Prostate gland (tissue), 2 donors: ENCODE data around the gene IPO13. TPM values are rescaled to one million over a fixed set of nuclear protein-coding genes. Genes with fewer than 3 reads are reported as not detected.

Source experiments
- DNase-seq: peaks from one replicate; pipeline ENCODE4 v3.0.0-alpha.2; 2019; ENCODE audit warnings: low spot score
- H3K27ac ChIP-seq, 2 donors: fragments of 200-600 bp; sonication (generic); 2 replicates each; pipeline ENCODE4 v1.5.1; 2017 to 2019
- H3K27me3 ChIP-seq: fragments of 200-600 bp; sonication (generic); replicated peaks from 2 replicates; pipeline ENCODE4 v1.5.1; 2019; ENCODE audit not compliant: insufficient read depth
- H3K36me3 ChIP-seq, 2 donors: fragments of 200-600 bp; sonication (generic); 1 replicate in 1 of 2; 2 replicates in 1 of 2; pipeline versions ENCODE4 v1.5.1 to v1.8.1; 2017 to 2019
- H3K4me1 ChIP-seq: fragments of 200-600 bp; sonication (generic); replicated peaks from 2 replicates; pipeline ENCODE4 v1.5.1; 2019
- H3K4me3 ChIP-seq, 2 donors: fragments of 200-600 bp; sonication (generic); 2 replicates each; pipeline ENCODE4 v1.5.1; 2017 to 2019
- H3K9me3 ChIP-seq: fragments of 200-600 bp; sonication (generic); 2 replicates; pipeline ENCODE4 v1.5.1; 2017
- CTCF ChIP-seq, 4 experiments: fragments of 200-600 bp in 2 of 4; fragments of 450-650 bp in 2 of 4; sonication (generic) in 2 of 4; IDR thresholded peaks; 1 replicate in 3 of 4; 2 replicates in 1 of 4; pipeline ENCODE4 v1.5.1; 2016 to 2019; ENCODE audit warnings: antibody characterized with exemption in 4 of 4, mild to moderate bottlenecking in 2 of 4, moderate library complexity in 2 of 4
- POLR2A ChIP-seq: fragments of 450-650 bp; IDR thresholded peaks from one replicate; pipeline ENCODE4 v1.6.1; 2016; ENCODE audit warnings: antibody characterized with exemption, mild to moderate bottlenecking
- POLR2AphosphoS5 ChIP-seq: sonication (generic); formaldehyde crosslinking; IDR thresholded peaks from one replicate; pipeline ENCODE4 v1.6.1; 2017; ENCODE audit warnings: antibody characterized with exemption
- WGBS: methylation state at CpG from one replicate; pipeline ENCODE4 v1.1.5; 2018; 5-methylcytosine and 5-hydroxymethylcytosine counted together
- intact Hi-C: fragments of 100-400 bp; cut with DNase I; formaldehyde crosslinking; loops from one replicate; pipeline ENCODE4 v1.14.2; 2022
- total RNA-seq, 2 donors: library from RNA; depleted of rRNA; stranded (reverse); fragments of >200 nt; gene quantifications; one replicate each; pipeline ENCODE4 v1.1.0, GENCODE V29; 2016

IPO13 gene
- total RNA-seq, 2 donors from 2014 or later, result 27.7 to 55.7 TPM

- 77% methylated on average over 1 of the region's 1 CpG for WGBS
- Histone ChIP-seq H3K27me3 (no peaks in the 10 kb centered on the region), H3K4me3 (no peak overlapping the region), H3K9me3 (no peaks in the 10 kb centered on the region), H3K4me1 (no peaks in the 10 kb centered on the region), H3K27ac (no peak overlapping the region), H3K36me3 (no peaks in the 10 kb centered on the region)
- intact Hi-C loops, result no loop called here
- no peak for TF ChIP-seq POLR2AphosphoS5
- TF ChIP-seq CTCF (IDR thresholded peaks at IDR 0.05), result no peak
- TF ChIP-seq POLR2A, result no peak
- no peak for DNase-seq
These were observed 36.4 kb upstream of the IPO13 start for GRCh38 chr1:43910343-43910742.

GRCh38 chr1:43912607-43913006 is 34.1 kb upstream of the IPO13 start:
- Histone ChIP-seq H3K4me3 (no peak overlapping the region), H3K4me1 (no peaks in the 10 kb centered on the region), H3K27ac (peak overlapping the region; percentile 34 to 63), H3K9me3 (no peaks in the 10 kb centered on the region), H3K27me3 (no peaks in the 10 kb centered on the region), H3K36me3 (no peaks in the 10 kb centered on the region)
- peak; percentile 63 for DNase-seq
- no peak for TF ChIP-seq CTCF (IDR thresholded peaks at IDR 0.05)
- TF ChIP-seq POLR2A, result no peak
- TF ChIP-seq POLR2AphosphoS5, result peak; percentile 67
- intact Hi-C loops, result no loop called here
- WGBS, result 49% methylated on average over 2 of the region's 2 CpGs

- no peak for DNase-seq
- Histone ChIP-seq H3K27ac (peak overlapping the region; percentile 34 to 63), H3K4me3 (no peak overlapping the region), H3K27me3 (no peaks in the 10 kb centered on the region), H3K4me1 (no peaks in the 10 kb centered on the region), H3K36me3 (no peaks in the 10 kb centered on the region), H3K9me3 (no peaks in the 10 kb centered on the region)
- intact Hi-C loops, result no loop called here
- WGBS, result 25% methylated on average over 7 of the region's 7 CpGs
- no peak for TF ChIP-seq POLR2A
- no peak for TF ChIP-seq CTCF (IDR thresholded peaks at IDR 0.05)
- TF ChIP-seq POLR2AphosphoS5, result no peak
These were observed 33.7 kb upstream of the IPO13 start for GRCh38 chr1:43913051-43913501.

GRCh38 chr1:43913666-43914360 is 32.9 kb upstream of the IPO13 start:
- H3K27me3 ChIP-seq, result no peaks in the 10 kb centered on the region
- no peaks in the 10 kb centered on the region for H3K4me1 ChIP-seq
- intact Hi-C loops, result no loop called here
- DNase-seq, result no peak
- H3K36me3 ChIP-seq, result no peaks in the 10 kb centered on the region
- no peak for TF ChIP-seq POLR2AphosphoS5
- no peak for TF ChIP-seq POLR2A
- no peak for TF ChIP-seq CTCF (IDR thresholded peaks at IDR 0.05)
- H3K4me3 ChIP-seq, result no peak overlapping the region
- peak overlapping the region; percentile 34 to 63 for H3K27ac ChIP-seq
- no peaks in the 10 kb centered on the region for H3K9me3 ChIP-seq
- 70% methylated on average over 18 of the region's 18 CpGs for WGBS
